SK-N-SH (cell line): ENCODE data around the gene UNC93B1.

Experiments
- CTCF ChIP-seq: fragments of 200-600 bp; sonication (generic); IDR thresholded peaks from 2 replicates; pipeline ENCODE4 v1.6.1; 2017; ENCODE audit warnings: antibody characterized with exemption, mild to moderate bottlenecking, moderate library complexity
- EZH2phosphoT487 ChIP-seq: fragments of 200-600 bp; sonication (generic); IDR thresholded peaks from 2 replicates; pipeline ENCODE4 v1.6.1; 2017; ENCODE audit warnings: low read depth, mixed run types, mild to moderate bottlenecking, antibody characterized with exemption, moderate library complexity, borderline replicate concordance
- FOXM1 ChIP-seq: IDR thresholded peaks from 2 replicates; pipeline ENCODE4 v1.4.0; 2012; ENCODE audit warnings: low read depth, mild to moderate bottlenecking
- JUND ChIP-seq: IDR thresholded peaks from 2 replicates; pipeline ENCODE4 v1.4.0; 2012
- NFIC ChIP-seq: IDR thresholded peaks from 2 replicates; pipeline ENCODE4 v1.4.0; 2012; ENCODE audit warnings: borderline replicate concordance
- RFX5 ChIP-seq: IDR thresholded peaks from 2 replicates; pipeline ENCODE4 v1.6.1; 2012; ENCODE audit warnings: mild to moderate bottlenecking, improper control_type of control experiment, low read length
- SIN3A ChIP-seq: IDR thresholded peaks from 2 replicates; pipeline ENCODE4 v1.6.1; 2012; ENCODE audit warnings: low read depth, mild to moderate bottlenecking, low read length, moderate library complexity, borderline replicate concordance

GRCh38 chr11:68018730-68019190 is 14.9 kb upstream of the UNC93B1 start:
- TF ChIP-seq CTCF = no peak
- no peak for TF ChIP-seq EZH2phosphoT487
- TF ChIP-seq FOXM1 = no peak
- no peak for TF ChIP-seq SIN3A
- no peak for TF ChIP-seq JUND
- no peak for TF ChIP-seq RFX5
- no peak for TF ChIP-seq NFIC
